Activated naive CD4-positive, alpha-beta T cell treated with anti-CD3 and anti-CD28 coated beads for 36 hours (primary cell): ENCODE data around the gene ICA1. TPM values are rescaled to one million over a fixed set of nuclear protein-coding genes. Genes with fewer than 3 reads are reported as not detected.

Source experiments
- CTCF ChIA-PET: fragments of 350-600 bp; sonication (Branson Sonifier 250); formaldehyde crosslinking; loops from one replicate; lab custom pipeline; 2021; ENCODE audit warnings: antibody characterized with exemption; lab: Charles Lee
- DNase-seq: peaks from one replicate; pipeline ENCODE4 v3.0.0-alpha.2; 2020
- H3K27ac Mint-ChIP-seq: one replicate; pipeline ENCODE4 v1.8.0; 2021; ENCODE audit warnings: mild to moderate bottlenecking, mixed read lengths
- H3K27me3 Mint-ChIP-seq: one replicate; pipeline ENCODE4 v1.8.0; 2021; ENCODE audit warnings: low read depth, mixed read lengths
- H3K36me3 Mint-ChIP-seq: one replicate; pipeline ENCODE4 v1.8.0; 2021; ENCODE audit warnings: low read depth, mixed read lengths
- H3K4me1 Mint-ChIP-seq: one replicate; pipeline ENCODE4 v1.8.0; 2021; ENCODE audit warnings: low read depth, mixed read lengths
- H3K4me3 Mint-ChIP-seq: one replicate; pipeline ENCODE4 v1.8.0; 2021; ENCODE audit warnings: mild to moderate bottlenecking, moderate library complexity, mixed read lengths
- H3K9me3 Mint-ChIP-seq: one replicate; pipeline ENCODE4 v1.8.0; 2021; ENCODE audit warnings: mixed read lengths
- intact Hi-C: fragments of 100-400 bp; cut with micrococcal nuclease; formaldehyde crosslinking; loops from one replicate; pipeline ENCODE4 v1.15.1; 2023
- total RNA-seq, 2 experiments: library from RNA; stranded (reverse); gene quantifications; one replicate each; pipeline ENCODE4 v1.2.3, GENCODE V29; 2021

ICA1 gene
- total RNA-seq, 2 experiments from 2014 or later = 0.94 to 1.1 TPM

DNA sequence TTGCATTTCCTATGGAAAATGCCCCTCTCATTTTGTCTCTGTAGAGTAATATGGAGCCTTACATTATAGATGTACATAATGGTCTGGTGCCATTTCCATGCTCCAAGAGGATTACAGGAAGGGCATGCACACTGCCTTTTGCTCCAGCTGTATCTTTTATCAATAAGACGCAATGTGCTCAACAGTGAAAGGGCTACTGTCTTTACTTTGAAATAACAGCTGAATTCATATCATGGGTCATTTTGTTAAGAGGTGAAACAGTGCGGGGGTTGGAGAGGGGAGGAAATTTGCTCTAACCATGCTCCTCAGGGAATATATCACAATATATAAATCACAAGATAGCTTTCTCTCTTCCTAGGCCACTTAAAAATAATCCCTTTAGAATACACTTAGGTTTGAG is 77.7 kb downstream of the ICA1 start:
- no peaks in the 10 kb centered on the region for H3K27me3 Mint-ChIP-seq
- CTCF ChIA-PET = interaction anchor here (0.6 kb wide), 1 partner anchor 299 kb away, joined by 4 read pairs; no protein-coding TSS in a partner anchor
- no peak overlapping the region for H3K27ac Mint-ChIP-seq
- DNase-seq = no peak
- intact Hi-C loops = no loop called here
- no peaks in the 10 kb centered on the region for H3K9me3 Mint-ChIP-seq
- no peak overlapping the region for H3K4me3 Mint-ChIP-seq
- peaks cover 7% of the 10 kb centered on the region for H3K4me1 Mint-ChIP-seq
- H3K36me3 Mint-ChIP-seq = no peaks in the 10 kb centered on the region

DNA sequence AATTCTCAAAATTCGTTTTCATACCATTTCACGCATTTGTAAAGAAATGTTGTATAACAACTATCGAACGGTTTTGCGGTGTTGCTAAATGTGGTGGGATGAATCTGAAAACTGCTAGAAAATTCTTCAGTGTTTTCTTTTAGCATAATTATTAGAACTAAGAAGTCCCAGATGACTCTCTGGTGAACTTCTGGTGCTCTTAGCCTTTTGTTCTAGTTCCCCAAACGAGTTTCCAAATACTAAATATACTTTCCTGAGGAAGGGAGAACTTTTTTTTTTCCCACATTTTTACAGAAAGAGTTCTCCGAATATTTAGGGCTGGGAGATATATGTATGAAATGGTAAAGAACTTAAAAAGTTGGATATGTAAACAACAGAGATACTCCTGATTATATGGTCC is 82.5 kb downstream of the ICA1 start:
- Mint-ChIP-seq H3K4me3 (no peak overlapping the region), H3K9me3 (no peaks in the 10 kb centered on the region), H3K36me3 (no peaks in the 10 kb centered on the region), H3K27me3 (no peaks in the 10 kb centered on the region), H3K4me1 (peaks cover 39% of the 10 kb centered on the region), H3K27ac (no peak overlapping the region)
- intact Hi-C loops = no loop called here
- CTCF ChIA-PET = no interaction called here
- no peak for DNase-seq

DNA sequence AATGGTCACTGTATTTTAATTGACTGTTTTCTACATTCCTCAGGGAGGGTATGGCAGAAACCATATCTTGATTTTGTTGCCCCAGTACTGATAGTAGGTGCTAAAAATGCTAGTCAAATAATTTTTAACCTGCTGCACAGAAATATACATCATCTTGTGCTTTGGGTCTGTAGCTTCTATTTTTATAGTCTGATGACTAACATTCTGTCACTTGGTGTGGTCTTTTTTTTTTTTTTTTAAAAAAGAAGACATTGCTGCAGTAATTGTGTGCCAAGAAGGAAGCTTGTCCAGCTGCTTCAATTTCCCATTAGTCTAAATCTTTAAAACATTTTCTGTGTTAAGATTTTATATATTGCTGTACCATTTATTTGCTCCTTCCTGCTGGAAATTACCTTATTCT is 83.6 kb downstream of the ICA1 start:
- H3K9me3 Mint-ChIP-seq = no peaks in the 10 kb centered on the region
- CTCF ChIA-PET = interaction anchor here (0.9 to 1.6 kb wide), 2 partner anchors 41 to 201 kb away, joined by 3 read pairs; no protein-coding TSS in a partner anchor
- H3K36me3 Mint-ChIP-seq = no peaks in the 10 kb centered on the region
- peak overlapping the region; percentile 19 for H3K27ac Mint-ChIP-seq
- H3K4me3 Mint-ChIP-seq = no peak overlapping the region
- no peaks in the 10 kb centered on the region for H3K27me3 Mint-ChIP-seq
- H3K4me1 Mint-ChIP-seq = peaks cover 43% of the 10 kb centered on the region
- DNase-seq = no peak
- intact Hi-C loops = no loop called here

DNA sequence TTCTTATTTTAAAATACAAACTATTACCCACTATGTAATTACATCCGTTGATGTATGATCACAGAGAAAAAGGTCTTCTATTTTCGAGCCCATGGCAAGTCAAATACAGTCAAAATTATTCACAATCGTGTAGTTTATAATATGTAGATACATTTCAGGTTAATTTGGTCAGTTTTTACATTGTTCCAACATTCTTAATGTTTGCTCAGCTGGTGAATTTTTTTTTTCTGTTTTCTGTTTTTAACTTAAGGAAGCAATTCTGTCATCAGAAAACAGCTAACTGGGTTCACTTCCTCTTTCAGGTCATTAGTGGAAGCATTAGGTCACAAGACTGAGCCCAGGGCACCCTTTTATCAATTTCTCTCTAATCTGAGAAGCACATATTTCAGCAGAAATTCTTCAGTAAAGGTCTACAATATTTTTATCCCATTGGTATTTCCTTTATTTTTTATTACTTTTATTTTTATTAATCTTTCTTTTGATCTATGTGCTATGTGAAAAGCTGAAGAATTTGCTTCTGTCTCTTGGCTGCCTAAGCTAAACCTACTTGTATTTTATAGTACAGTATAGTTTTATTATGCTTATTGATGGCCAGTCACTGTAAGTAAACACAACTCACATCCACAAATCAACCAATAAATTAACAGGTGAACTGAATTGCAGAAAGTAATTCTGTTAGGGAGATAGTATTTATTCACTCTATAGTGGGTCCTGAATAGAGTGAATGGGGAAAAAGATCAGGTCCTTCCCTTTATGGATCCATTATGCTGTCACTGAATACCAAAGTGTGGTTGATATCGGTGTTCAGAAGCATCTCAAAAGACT is 84.6 kb downstream of the ICA1 start:
- intact Hi-C loops = loop anchor here (2.0 kb wide), 5 partner anchors 35 to 995 kb away; partner anchors contain the start of gene C1GALT1
- Mint-ChIP-seq H3K36me3 (no peaks in the 10 kb centered on the region), H3K9me3 (no peaks in the 10 kb centered on the region), H3K27me3 (no peaks in the 10 kb centered on the region), H3K4me1 (peaks cover 43% of the 10 kb centered on the region), H3K27ac (peak overlapping the region; percentile 83), H3K4me3 (peak overlapping the region; percentile 47)
- DNase-seq = no peak
- CTCF ChIA-PET = interaction anchor here (0.9 to 1.6 kb wide), 2 partner anchors 42 to 200 kb away, joined by 3 read pairs; no protein-coding TSS in a partner anchor

DNA sequence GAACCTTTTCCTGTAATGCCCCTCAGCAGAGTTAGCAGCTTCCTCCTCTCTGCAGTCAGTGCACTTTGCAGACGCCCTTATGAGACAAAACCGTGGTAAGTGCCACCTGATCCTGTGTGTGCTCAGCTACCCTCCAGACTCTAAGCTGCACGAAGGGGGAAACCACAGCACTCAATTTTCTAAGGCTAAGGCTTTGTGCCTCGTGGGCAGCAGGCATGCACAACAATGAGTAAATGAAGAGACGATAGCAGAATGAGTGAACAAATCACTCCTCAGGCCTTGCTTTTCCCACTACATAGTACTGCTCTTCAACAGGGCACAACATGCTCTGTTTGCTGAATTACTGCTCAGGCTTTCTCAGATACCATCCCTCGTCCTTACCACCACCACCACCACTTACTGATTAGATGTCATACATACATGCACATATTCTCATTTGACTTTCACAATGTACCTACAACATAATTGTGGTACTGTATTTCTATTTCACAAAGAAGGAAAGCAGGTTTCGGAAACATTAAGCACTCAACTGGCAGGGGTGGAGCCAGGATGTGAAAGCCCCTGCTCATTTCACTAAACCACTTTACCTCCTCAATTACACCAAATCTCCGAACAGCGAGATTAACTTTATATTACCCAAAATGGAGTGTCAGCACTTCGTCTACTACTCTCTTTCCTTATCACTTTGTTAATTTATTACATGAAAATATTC is 85.4 kb downstream of the ICA1 start:
- H3K27me3 Mint-ChIP-seq = no peaks in the 10 kb centered on the region
- peak; percentile 78 for DNase-seq
- intact Hi-C loops = loop anchor here (1.0 to 2.0 kb wide), 13 partner anchors 34 to 994 kb away; partner anchors contain the start of genes C1GALT1, GLCCI1 and UMAD1
- H3K27ac Mint-ChIP-seq = peak overlapping the region; percentile 83
- no peaks in the 10 kb centered on the region for H3K9me3 Mint-ChIP-seq
- no peaks in the 10 kb centered on the region for H3K36me3 Mint-ChIP-seq
- CTCF ChIA-PET = interaction anchor here (1.0 kb wide), 1 partner anchor 159 kb away, joined by 4 read pairs; no protein-coding TSS in a partner anchor
- peak overlapping the region; percentile 47 for H3K4me3 Mint-ChIP-seq
- H3K4me1 Mint-ChIP-seq = peaks cover 43% of the 10 kb centered on the region

DNA sequence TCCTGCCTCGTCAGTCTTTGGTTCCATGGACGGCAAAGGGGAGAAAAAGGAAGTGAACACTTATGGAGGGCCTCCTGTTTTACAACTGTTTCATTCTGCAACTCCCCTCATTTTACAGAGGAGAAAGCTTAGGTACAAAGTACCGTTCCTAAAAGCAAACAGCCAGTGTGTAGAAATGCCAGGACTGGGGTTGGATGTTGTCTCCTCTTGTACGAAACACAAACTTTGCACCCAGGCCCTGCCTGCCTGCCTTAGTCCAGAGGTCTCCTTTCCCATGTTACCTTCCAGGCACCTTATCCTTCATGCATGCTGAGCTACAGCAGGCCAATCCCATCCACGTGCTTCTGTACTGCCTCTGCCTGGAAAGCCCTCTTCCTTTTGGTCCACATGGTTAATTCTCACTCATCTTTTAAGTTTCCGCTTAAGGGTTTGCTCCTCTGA is 86.0 kb downstream of the ICA1 start:
- Mint-ChIP-seq H3K27ac (peak overlapping the region; percentile 83), H3K27me3 (no peaks in the 10 kb centered on the region), H3K36me3 (no peaks in the 10 kb centered on the region), H3K4me1 (peaks cover 43% of the 10 kb centered on the region), H3K9me3 (no peaks in the 10 kb centered on the region), H3K4me3 (peak overlapping the region; percentile 47)
- no peak for DNase-seq
- intact Hi-C loops = loop anchor here (1.0 to 2.0 kb wide), 13 partner anchors 33 to 993 kb away; partner anchors contain the start of genes C1GALT1, GLCCI1 and UMAD1
- CTCF ChIA-PET = interaction anchor here (1.0 kb wide), 1 partner anchor 158 kb away, joined by 4 read pairs; no protein-coding TSS in a partner anchor

DNA sequence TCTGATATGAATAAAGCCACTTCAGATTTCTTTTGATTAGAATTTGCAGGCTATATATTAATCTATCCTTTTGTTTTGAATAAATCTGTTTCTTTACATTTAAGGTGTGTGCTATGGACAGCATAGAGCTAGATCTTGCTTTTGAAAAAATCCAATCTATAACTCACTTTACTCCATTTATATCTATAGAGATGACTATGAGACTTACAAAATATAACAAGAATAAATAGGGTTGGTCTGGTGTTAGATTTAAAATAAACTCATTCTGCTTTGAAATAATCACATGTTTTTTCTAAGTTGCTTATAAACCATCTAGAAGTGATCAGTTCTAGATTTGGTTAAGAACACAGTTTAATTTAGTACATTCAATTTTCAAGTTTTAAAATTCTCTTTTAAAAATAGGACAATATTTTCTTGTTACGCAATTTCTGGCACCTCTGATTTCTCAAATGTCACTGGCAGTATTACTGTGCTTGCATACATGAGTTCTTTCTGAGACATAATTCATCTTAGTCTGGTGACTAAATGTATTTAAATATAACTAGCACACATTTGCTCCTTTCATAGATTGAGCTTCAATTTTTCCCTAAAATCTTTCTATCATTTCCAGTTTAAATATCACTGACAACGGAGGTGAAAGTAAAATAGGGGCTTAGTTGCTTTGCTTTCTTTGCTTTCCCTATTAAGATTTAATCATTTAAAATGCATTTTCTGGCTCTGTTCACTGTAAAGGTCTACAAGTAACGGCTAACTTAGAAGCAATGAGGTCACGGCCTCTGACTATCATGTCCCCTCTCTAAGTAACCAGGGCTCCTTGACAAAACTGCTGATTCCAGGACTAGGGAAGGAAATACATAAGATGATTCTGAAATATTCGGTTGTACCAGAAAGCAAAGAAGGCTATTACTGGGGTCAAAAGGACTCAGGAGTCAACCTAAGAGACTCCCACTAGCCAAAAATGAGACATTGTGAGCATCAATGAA is 89.3 kb downstream of the ICA1 start:
- H3K36me3 Mint-ChIP-seq = no peaks in the 10 kb centered on the region
- no peaks in the 10 kb centered on the region for H3K27me3 Mint-ChIP-seq
- no peak overlapping the region for H3K4me3 Mint-ChIP-seq
- DNase-seq = no peak
- peaks cover 32% of the 10 kb centered on the region for H3K4me1 Mint-ChIP-seq
- no peak overlapping the region for H3K27ac Mint-ChIP-seq
- CTCF ChIA-PET = no interaction called here
- no peaks in the 10 kb centered on the region for H3K9me3 Mint-ChIP-seq
- intact Hi-C loops = no loop called here

DNA sequence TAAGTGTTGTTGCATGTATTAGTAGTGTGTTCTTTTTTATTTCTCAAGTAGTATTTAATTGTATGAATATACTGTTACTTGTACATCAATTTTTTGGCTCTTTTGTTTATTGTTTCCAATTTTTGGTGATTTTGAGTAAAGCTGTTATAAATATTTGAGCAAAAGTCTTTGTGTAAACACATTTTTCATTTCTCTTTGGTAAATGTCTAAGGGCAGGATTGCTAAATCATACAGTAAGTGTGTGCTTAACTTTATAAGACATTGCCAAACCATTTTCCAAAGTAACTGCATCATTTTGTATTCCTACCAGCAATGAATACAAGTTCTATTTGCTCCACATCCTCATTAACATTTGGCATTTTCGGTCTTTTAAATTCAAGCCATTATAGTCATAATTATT is 92.8 kb downstream of the ICA1 start:
- peaks cover 4% of the 10 kb centered on the region for H3K4me1 Mint-ChIP-seq
- intact Hi-C loops = no loop called here
- no peaks in the 10 kb centered on the region for H3K36me3 Mint-ChIP-seq
- no peak overlapping the region for H3K27ac Mint-ChIP-seq
- CTCF ChIA-PET = interaction anchor here (0.6 kb wide), 1 partner anchor 36 kb away, joined by 3 read pairs; no protein-coding TSS in a partner anchor
- no peak overlapping the region for H3K4me3 Mint-ChIP-seq
- no peaks in the 10 kb centered on the region for H3K9me3 Mint-ChIP-seq
- DNase-seq = no peak
- H3K27me3 Mint-ChIP-seq = no peaks in the 10 kb centered on the region

DNA sequence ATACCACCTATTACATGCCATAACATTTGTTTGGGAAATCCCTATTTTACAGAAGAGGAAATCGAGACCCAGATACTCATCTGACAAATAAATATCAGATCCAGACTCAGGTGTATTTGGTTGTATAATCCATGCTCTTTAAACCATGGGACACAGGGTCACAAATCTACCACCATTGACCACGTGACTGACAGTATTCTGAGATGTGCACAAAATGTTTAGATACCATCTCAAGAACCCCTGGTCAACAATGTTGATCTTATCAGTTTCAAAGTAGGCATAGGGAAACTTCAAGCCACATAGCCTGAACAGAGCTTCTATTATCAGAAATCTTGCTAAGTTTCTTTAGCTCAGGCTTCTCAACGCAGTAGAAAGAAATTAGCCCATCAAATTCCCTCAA is 93.6 kb downstream of the ICA1 start:
- Mint-ChIP-seq H3K9me3 (no peaks in the 10 kb centered on the region), H3K4me1 (no peaks in the 10 kb centered on the region), H3K4me3 (no peak overlapping the region), H3K27me3 (no peaks in the 10 kb centered on the region), H3K36me3 (no peaks in the 10 kb centered on the region), H3K27ac (no peak overlapping the region)
- CTCF ChIA-PET = no interaction called here
- no peak for DNase-seq
- intact Hi-C loops = no loop called here

DNA sequence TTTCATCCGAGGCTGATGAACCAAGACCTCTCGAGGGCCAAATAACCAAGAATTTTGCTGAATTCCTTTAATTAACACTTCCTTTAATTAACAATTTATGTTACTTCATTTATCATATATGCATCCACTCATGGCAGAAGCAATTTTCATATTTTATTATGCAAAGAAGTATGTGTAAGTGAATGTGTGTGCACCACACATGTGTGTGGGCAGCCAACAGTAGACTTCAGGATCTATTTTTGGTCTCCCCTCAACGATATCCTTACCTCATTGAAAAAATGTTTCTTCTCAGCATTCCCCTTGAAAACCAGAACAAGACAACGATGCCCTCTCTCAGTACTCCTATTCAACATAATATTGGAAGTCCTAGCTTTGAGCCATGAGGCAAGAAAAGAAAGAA is 96.8 kb downstream of the ICA1 start:
- Mint-ChIP-seq H3K27ac (no peak overlapping the region), H3K9me3 (no peaks in the 10 kb centered on the region), H3K4me1 (no peaks in the 10 kb centered on the region), H3K36me3 (no peaks in the 10 kb centered on the region), H3K27me3 (no peaks in the 10 kb centered on the region), H3K4me3 (no peak overlapping the region)
- CTCF ChIA-PET = no interaction called here
- DNase-seq = no peak
- intact Hi-C loops = no loop called here

DNA sequence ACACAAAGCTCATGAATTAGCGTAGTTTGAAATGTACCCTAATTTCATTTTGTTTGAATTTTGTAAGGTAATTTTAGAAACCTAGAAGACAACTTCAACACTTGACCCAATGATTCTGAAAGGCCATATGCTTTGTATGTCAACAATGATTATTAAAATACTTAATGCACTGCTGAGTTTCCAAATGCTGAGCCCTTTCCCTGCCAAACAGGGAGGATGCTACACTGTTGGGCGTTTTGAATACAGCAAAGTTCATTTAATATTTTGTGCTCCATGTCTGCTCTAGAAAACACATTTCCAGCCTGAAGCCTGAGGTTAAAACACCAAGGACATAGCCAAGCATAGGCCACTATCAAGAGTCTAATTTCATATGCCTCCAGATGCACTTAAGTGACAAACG is 99.8 kb downstream of the ICA1 start:
- CTCF ChIA-PET = interaction anchor here (1.1 kb wide), 1 partner anchor 134 kb away, joined by 4 read pairs; no protein-coding TSS in a partner anchor
- intact Hi-C loops = no loop called here

More for the DNA sequence above, 99.8 kb downstream of the ICA1 start:
- H3K4me3 Mint-ChIP-seq = no peak overlapping the region
- H3K36me3 Mint-ChIP-seq = no peaks in the 10 kb centered on the region
- no peaks in the 10 kb centered on the region for H3K9me3 Mint-ChIP-seq
- no peaks in the 10 kb centered on the region for H3K4me1 Mint-ChIP-seq
- no peaks in the 10 kb centered on the region for H3K27me3 Mint-ChIP-seq
- no peak overlapping the region for H3K27ac Mint-ChIP-seq
- no peak for DNase-seq
